RWPE1 (cell line): ENCODE results near the gene UTP4.
"Not testable (repeated sequence)": the region's sequence is repeated elsewhere in the genome, so short reads cannot be mapped to it uniquely, and the experiment has no call there.

Experiments used
- CTCF ChIA-PET: fragments of 350-600 bp; sonication (Branson Sonifier 250); formaldehyde crosslinking; extraction: SDS; loops from one replicate; lab custom pipeline; 2021; lab: Yijun Ruan, JAX
- POLR2A ChIA-PET: fragments of 400-600 bp; formaldehyde crosslinking; extraction: SDS; loops from one replicate; lab custom pipeline; 2020; ENCODE audit warnings: antibody characterized with exemption; ENCODE audit not compliant: low non-redundant PET; lab: Yijun Ruan, JAX
- DNase-seq: peaks from one replicate; pipeline ENCODE4 v3.0.0; 2012; ENCODE audit warnings: low spot score
- H3K27ac ChIP-seq: fragments of 450-650 bp; 2 replicates; pipeline ENCODE4 v1.5.1; 2017
- TF ChIP-seq, protein P1 (sequence below): fragments of 450-650 bp; conservative IDR thresholded peaks from 2 replicates; pipeline ENCODE4 v1.5.1; 2017; ENCODE audit warnings: low read depth, mild to moderate bottlenecking

The UTP4 gene

DNA sequence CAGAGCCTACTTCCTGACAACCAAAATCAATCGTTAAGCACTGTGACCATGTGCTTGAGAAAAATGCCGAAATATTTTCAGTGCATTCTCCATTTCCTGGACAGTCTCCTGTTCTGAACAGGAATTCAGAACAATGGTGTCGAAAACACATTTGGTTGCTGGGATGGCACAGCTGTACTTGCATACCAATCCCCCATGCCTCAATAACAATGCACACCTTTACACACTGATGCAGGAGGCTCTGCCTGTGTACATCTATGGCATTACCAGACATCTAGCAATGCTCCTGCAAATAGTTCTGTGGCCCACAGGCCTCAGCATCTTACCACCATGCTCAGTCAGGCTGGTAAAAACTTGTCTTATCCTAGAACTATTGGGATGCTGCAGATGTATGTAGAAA lies 6.2 kb upstream of the UTP4 start:
- H3K27ac ChIP-seq, result no peak overlapping the region
- no peak for DNase-seq
- POLR2A ChIA-PET, result no interaction called here
- TF ChIP-seq, protein P1, sequence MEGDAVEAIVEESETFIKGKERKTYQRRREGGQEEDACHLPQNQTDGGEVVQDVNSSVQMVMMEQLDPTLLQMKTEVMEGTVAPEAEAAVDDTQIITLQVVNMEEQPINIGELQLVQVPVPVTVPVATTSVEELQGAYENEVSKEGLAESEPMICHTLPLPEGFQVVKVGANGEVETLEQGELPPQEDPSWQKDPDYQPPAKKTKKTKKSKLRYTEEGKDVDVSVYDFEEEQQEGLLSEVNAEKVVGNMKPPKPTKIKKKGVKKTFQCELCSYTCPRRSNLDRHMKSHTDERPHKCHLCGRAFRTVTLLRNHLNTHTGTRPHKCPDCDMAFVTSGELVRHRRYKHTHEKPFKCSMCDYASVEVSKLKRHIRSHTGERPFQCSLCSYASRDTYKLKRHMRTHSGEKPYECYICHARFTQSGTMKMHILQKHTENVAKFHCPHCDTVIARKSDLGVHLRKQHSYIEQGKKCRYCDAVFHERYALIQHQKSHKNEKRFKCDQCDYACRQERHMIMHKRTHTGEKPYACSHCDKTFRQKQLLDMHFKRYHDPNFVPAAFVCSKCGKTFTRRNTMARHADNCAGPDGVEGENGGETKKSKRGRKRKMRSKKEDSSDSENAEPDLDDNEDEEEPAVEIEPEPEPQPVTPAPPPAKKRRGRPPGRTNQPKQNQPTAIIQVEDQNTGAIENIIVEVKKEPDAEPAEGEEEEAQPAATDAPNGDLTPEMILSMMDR, result no peak
- CTCF ChIA-PET, result interaction anchor here (0.7 to 4.1 kb wide), 2 partner anchors 13 to 1003 kb away, joined by 3 to 36 read pairs; no protein-coding TSS in a partner anchor

DNA sequence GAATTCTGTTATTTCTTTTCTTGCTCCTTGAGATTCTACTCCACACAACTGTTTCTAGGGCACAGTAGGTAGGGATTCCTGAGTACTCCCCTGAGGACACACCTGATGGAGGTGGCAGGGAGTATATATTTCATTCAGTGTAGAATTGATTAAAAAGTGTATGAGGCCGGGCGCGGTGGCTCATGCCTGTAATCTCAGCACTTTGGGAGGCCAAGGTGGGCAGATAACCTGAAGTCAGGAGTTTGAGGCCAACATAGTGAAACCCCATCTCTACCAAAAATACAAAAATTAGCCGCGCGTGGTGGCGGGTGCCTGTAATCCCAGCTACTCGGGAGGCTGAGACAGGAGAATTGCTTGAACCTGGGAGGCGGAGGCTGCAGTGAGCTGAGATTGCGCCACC lies 5.6 kb upstream of the UTP4 start:
- CTCF ChIA-PET, result interaction anchor here (0.7 kb wide), 2 partner anchors 82 to 1004 kb away, joined by 3 to 5 read pairs; no protein-coding TSS in a partner anchor
- H3K27ac ChIP-seq, DNase-seq, POLR2A ChIA-PET: not testable (repeated sequence)

DNA sequence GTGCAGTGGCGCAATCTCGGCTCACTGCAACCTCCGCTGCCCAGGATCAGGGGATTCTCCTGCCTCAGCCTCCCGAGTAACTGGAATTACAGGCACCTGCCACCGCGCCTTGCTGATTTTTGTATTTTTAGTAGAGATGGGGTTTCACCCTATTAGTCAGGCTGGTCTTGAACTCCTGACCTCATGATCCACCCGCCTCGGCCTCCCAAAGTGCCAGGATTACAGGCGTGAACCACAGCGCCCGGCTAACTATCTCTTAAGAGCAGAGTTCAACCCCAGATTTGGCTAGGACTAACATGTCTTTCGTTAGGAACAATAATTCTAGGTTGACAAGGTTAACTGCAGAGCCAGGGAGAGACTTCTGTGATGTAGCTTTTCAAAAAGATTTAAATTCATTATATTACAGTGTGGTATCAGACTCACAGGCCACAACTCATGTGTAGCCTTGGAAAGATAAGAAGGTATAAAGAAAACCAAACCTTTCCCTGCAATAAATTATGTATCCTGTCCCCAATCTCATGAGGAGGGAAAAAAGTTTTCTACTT lies 4.4 kb upstream of the UTP4 start:
- TF ChIP-seq, protein P1, result no peak
- H3K27ac ChIP-seq, result peak overlapping the region; percentile 27
- ChIA-PET POLR2A (interaction anchor here (0.5 kb wide), 1 partner anchor 28 kb away, joined by 3 read pairs; no protein-coding TSS in a partner anchor), CTCF (interaction anchor here (0.5 to 1.6 kb wide), 4 partner anchors 237 to 303 kb away, joined by 3 to 8 read pairs (median 4); no protein-coding TSS in a partner anchor)
- no peak for DNase-seq

- DNase-seq, result no peak
- no peak overlapping the region for H3K27ac ChIP-seq
- ChIA-PET POLR2A (interaction anchor here (0.6 kb wide), 1 partner anchor 49 kb away, joined by 3 read pairs; no protein-coding TSS in a partner anchor), CTCF (interaction anchor here (0.6 to 1.5 kb wide), 2 partner anchors 224 to 228 kb away, joined by 3 to 5 read pairs; no protein-coding TSS in a partner anchor)
- TF ChIP-seq, protein P1, result no peak
Measured at GRCh38 chr16:69130461-69130860, 2.0 kb upstream of the UTP4 start.

DNA sequence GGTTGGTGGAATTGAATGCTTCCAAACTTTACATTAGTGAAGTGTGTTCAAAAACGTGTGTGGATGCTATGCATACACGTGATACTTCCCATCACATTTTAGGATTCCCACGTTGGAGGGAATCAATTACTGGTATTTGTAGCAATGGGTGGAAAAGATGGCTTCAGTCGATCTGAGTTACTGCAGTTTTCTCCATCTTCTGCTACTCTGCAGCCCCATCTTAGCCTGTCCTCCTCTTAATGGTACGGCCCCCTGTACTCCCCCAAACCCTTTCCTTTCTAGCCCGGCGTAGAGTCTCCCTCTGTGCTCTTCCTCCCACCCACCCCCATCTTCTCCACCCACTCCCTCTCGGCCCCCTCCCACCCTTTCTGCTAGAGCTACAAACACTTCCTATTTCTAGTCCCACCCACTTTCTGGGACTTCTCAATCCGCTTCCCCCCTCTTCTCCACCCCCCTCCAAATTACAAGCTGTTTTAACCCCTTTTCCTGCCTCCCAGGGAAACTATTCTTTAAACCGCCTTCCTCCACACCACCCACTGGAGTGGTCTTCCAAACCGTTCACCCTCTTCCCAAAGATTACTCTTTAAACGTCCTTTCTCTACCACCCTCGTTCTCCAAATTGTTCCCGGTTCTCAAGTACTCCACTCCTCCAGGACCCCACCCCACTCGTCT lies 1.1 kb upstream of the UTP4 start:
- CTCF ChIA-PET, result interaction anchor here (0.6 to 1.5 kb wide), 2 partner anchors 25 to 229 kb away, joined by 4 to 5 read pairs; no protein-coding TSS in a partner anchor
- TF ChIP-seq, protein P1, result no peak
- peak overlapping the region; percentile 90 for H3K27ac ChIP-seq
- peak; percentile 43 for DNase-seq
- POLR2A ChIA-PET, result interaction anchor here (0.7 kb wide), 1 partner anchor 846 kb away, joined by 7 read pairs; no protein-coding TSS in a partner anchor

- ChIA-PET CTCF (interaction anchor here (0.6 to 1.5 kb wide), 2 partner anchors 26 to 229 kb away, joined by 4 to 5 read pairs; no protein-coding TSS in a partner anchor), POLR2A (no interaction called here)
- TF ChIP-seq, protein P1, result no peak
- peak overlapping the region; percentile 90 for H3K27ac ChIP-seq
- DNase-seq, result peak; percentile 96
Measured at GRCh38 chr16:69131839-69132423, 518 bp upstream of the UTP4 start.
